Right lobe of liver (tissue), 4 donors: ENCODE data around the gene HBEGF.

Experiments
- CTCF ChIP-seq, 4 donors: fragments of 200-600 bp in 3 of 4; fragments of 450-650 bp in 1 of 4; IDR thresholded peaks; one replicate each; pipeline versions ENCODE4 v1.5.1 to v1.8.0; 2016 to 2022; ENCODE audit warnings: antibody characterized with exemption in 4 of 4, mild to moderate bottlenecking in 2 of 4
- POLR2A ChIP-seq: fragments of 450-650 bp; IDR thresholded peaks from one replicate; pipeline ENCODE4 v1.6.1; 2017; ENCODE audit warnings: antibody characterized with exemption, mild to moderate bottlenecking
- donor health status: DM: no; HTN: no; CAD: no.
- donor health status: DM: no; HTN: no; CAD: no.
- donor health status: DM: no; HTN: yes; CAD: no.

DNA sequence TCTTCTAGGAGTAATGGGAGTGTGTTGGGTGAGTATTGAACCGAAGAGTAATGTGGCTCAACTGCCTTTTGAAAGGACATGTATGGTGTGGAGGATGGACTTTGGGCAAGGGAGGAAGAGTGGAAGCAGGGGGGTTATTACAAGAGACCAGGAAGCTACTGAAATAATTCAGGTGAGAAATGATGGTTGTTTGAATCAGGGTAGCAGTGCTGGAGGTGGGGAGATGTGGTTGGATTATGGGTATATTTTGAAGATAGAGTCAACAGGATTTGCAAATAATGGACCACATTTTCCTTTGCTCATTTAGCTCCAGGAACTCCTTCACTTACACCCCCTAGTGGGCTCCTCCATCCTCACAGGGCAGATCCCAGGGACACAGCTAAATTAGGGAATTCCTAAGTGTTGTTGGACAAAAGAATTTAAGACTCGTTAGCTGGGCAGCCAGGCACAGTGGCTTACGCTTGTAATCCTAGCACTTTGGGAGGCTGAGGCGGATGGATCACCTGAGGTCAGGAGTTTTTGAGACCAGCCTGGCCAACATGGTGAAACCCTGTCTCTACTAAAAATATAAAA is 12.4 kb upstream of the HBEGF start:
- peak in 3 of 4 donors; percentile 31 to 38 (median 36) for TF ChIP-seq CTCF (IDR thresholded peaks at IDR 0.05)
- no peak for TF ChIP-seq POLR2A
